K562 treated with DMSO at 1 percent for 12 hours (cell line): ENCODE results near the gene ANO3. TPM values are rescaled to one million over a fixed set of nuclear protein-coding genes. Genes with fewer than 3 reads are reported as not detected.

Experiments used
- total RNA-seq: library from RNA; unstranded; fragments of 300-600 nt; gene quantifications from 2 replicates; pipeline ENCODE4 v1.2.3, GENCODE V29; 2022; ENCODE audit not compliant: insufficient read depth

The ANO3 gene
- 0.19 TPM in 1 of 2 replicates, not detected in the other for total RNA-seq

DNA sequence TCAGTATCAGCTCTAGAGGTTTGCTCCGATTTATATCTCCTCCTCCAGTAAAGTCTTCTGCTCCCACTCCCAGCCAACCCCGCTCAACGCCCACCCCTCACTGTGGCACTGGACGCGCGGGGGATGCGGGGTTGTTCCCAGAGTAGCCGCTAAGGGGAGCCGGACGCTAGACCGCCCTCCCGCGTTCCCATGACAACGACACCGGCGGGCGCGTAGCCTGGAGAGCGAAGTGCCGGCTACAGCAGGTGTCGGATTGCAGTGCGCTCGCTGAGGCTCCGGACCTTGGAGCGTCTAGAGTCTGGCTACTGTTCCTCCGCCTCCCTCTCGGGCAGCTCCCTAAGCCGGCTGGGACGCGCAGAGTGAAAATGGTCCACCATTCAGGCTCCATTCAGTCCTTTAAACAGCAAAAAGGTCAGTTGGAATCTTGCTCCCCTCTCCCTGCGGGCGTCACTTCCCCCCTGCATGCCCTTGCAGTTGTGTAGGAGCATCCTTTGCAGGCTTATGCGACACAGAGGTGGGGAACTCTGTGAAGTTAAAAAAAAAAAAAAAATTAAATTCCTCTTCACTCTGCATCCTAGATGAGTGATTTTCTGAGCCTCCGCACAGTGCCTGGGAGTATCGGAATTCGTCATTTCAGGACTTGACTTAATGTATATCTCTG is at the start of gene ANO3:
Gene ANO3, plus strand, starts transcription at position 220 of the 661 bp plus-strand sequence. Its CDS starts 146 bp downstream, at position 366.

DNA sequence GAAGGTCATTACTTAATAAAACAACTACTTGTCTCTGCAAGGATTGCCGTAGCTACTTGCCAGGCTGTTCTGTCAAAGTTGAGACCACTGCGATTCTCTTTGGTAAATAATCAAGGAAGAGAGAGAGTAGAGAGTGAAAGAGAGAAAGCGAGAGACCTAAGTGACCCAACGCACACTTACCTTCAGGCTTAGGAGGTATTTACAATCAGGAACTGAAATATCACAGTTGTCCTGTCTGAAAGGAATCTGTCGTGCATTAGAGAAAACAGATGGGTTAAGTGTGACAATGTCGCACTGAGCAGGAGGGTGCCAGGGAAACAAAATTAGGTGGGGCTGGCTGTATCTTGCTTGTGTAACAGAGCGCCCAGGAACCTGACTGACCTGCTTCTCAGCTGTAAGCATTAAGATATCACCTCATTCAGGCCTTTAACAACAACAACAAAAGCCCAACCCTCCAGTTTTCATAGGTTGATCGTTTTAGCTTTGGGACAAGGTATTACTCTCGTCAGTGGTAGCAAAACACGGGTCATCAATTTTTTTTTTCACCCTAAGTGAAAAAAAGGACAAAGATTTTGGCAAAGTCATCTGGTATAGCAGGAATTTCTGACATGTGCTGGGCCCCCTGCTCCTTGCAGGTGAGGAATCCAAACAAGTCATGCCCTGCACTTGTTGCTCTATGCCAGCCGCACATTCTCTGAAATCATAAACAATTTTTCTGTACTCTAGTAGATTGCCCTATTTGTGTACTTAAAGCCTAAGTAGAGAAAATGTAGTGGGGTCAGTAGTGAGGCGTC is 240.1 kb downstream of the ANO3 start, which contains the start of gene MUC15:
Gene MUC15, minus strand, starts transcription at position 403 of the 794 bp plus-strand sequence. CDS start 5,169 bp downstream, outside the sequence.

Other genes with a start within 250 kb of the ANO3 start
- 0.89 TPM in 1 of 2 replicates, not detected in the other for gene MUC15, start 240.1 kb downstream of the ANO3 start, total RNA-seq